ENCODE data around the gene MYH7B. TPM values are rescaled to one million over a fixed set of nuclear protein-coding genes. Genes with fewer than 3 reads are reported as not detected.

Gene MYH7B
- total RNA-seq, 2 experiments from 2014 or later, result 0.50 to 0.61 TPM

- H3K4me3 Mint-ChIP-seq, result no peak overlapping the region
- intact Hi-C loops (cut with micrococcal nuclease), result no loop called here
- ChIA-PET POLR2A (no interaction called here), CTCF (interaction anchor here (0.9 to 1.3 kb wide), 2 partner anchors 91 to 93 kb away, joined by 3 to 6 read pairs; no protein-coding TSS in a partner anchor)
- H3K9me3 Mint-ChIP-seq, result no peaks in the 10 kb centered on the region
- H3K36me3 Mint-ChIP-seq, result no peaks in the 10 kb centered on the region
- DNase-seq, result no peak
- no peaks in the 10 kb centered on the region for H3K4me1 Mint-ChIP-seq (ENCODE audit: low read depth)
- H3K27me3 Mint-ChIP-seq, result no peaks in the 10 kb centered on the region
- H3K27ac Mint-ChIP-seq, result no peak overlapping the region
Observed at GRCh38 chr20:34967421-34967820, 11.8 kb downstream of the MYH7B start.

GRCh38 chr20:34968042-34968775, 12.5 kb downstream of the MYH7B start:
- POLR2A ChIA-PET, result no interaction called here
- H3K9me3 Mint-ChIP-seq, result no peaks in the 10 kb centered on the region
- no peak for DNase-seq
- no peak overlapping the region for H3K27ac Mint-ChIP-seq
- H3K36me3 Mint-ChIP-seq, result no peaks in the 10 kb centered on the region
- no peak overlapping the region for H3K4me3 Mint-ChIP-seq
- no peaks in the 10 kb centered on the region for H3K27me3 Mint-ChIP-seq
- H3K4me1 Mint-ChIP-seq (ENCODE audit: low read depth), result no peaks in the 10 kb centered on the region
- intact Hi-C loops (cut with micrococcal nuclease), result no loop called here
- CTCF ChIA-PET, result interaction anchor here (0.7 to 1.3 kb wide), 3 partner anchors 92 to 94 kb away, joined by 3 to 6 read pairs (median 3); no protein-coding TSS in a partner anchor

- POLR2A ChIA-PET, result no interaction called here
- no peak overlapping the region for H3K4me3 Mint-ChIP-seq
- no peaks in the 10 kb centered on the region for H3K9me3 Mint-ChIP-seq
- no peaks in the 10 kb centered on the region for H3K36me3 Mint-ChIP-seq
- DNase-seq, result no peak
- H3K4me1 Mint-ChIP-seq (ENCODE audit: low read depth), result no peaks in the 10 kb centered on the region
- intact Hi-C loops (cut with micrococcal nuclease), result no loop called here
- no peak overlapping the region for H3K27ac Mint-ChIP-seq
- CTCF ChIA-PET, result no interaction called here
- no peaks in the 10 kb centered on the region for H3K27me3 Mint-ChIP-seq
Observed at GRCh38 chr20:34970193-34970840, 14.6 kb downstream of the MYH7B start.

GRCh38 chr20:34970846-34971560, 15.3 kb downstream of the MYH7B start:
- DNase-seq, result no peak
- ChIA-PET CTCF (no interaction called here), POLR2A (interaction anchor here (0.6 to 0.9 kb wide), 2 partner anchors 15 to 98 kb away, joined by 3 read pairs; partner anchors contain the start of gene GGT7)
- no peak overlapping the region for H3K4me3 Mint-ChIP-seq
- intact Hi-C loops (cut with micrococcal nuclease), result no loop called here
- H3K4me1 Mint-ChIP-seq (ENCODE audit: low read depth), result no peaks in the 10 kb centered on the region
- H3K36me3 Mint-ChIP-seq, result no peaks in the 10 kb centered on the region
- no peaks in the 10 kb centered on the region for H3K9me3 Mint-ChIP-seq
- H3K27me3 Mint-ChIP-seq, result no peaks in the 10 kb centered on the region
- no peak overlapping the region for H3K27ac Mint-ChIP-seq

DNA sequence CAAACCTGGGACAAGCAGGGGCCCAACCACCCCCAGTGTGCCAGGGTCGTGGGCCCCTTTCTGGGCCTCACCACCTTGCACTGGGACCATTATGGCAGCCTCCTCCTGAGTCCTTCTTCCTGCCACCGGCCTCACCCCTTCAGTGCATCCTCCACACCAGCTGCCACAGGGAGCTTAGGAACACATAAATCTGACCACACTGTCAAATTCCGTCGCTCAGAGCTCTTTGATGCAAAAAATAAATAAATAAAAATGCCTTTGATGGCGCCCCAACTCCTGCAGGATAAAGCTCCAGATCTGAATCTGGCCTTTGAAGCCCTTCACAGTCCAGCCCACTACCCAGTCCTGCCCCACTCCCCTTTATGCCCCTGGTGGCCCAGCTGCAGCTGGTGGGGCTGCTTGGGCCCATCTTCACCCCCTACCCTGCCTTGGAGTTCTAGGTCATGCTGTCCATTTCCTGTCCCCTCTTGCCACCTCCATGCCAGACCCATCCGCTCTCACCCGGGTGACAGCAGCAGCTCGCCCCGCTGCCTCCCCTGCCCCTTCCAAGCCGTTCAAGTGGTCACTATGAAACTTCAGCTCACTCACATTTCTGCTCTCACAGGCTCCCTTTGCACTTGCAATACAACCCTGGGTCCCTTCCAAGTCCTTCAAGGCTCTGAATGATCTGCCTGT, 16.0 kb downstream of the MYH7B start:
- POLR2A ChIA-PET, result interaction anchor here (0.6 to 0.9 kb wide), 2 partner anchors 16 to 99 kb away, joined by 3 read pairs; partner anchors contain the start of gene GGT7
- CTCF ChIA-PET, result interaction anchor here (1.2 kb wide), 1 partner anchor 50 kb away, joined by 3 read pairs; no protein-coding TSS in a partner anchor
- Mint-ChIP-seq H3K27me3 (no peaks in the 10 kb centered on the region), H3K27ac (no peak overlapping the region), H3K9me3 (no peaks in the 10 kb centered on the region), H3K4me3 (no peak overlapping the region), H3K4me1 (ENCODE audit: low read depth) (no peaks in the 10 kb centered on the region), H3K36me3 (no peaks in the 10 kb centered on the region)
- intact Hi-C loops (cut with micrococcal nuclease), result no loop called here
- DNase-seq, result no peak

- no peaks in the 10 kb centered on the region for H3K27me3 Mint-ChIP-seq
- no peak overlapping the region for H3K4me3 Mint-ChIP-seq
- no peak overlapping the region for H3K27ac Mint-ChIP-seq
- intact Hi-C loops (cut with micrococcal nuclease), result no loop called here
- H3K36me3 Mint-ChIP-seq, result no peaks in the 10 kb centered on the region
- H3K9me3 Mint-ChIP-seq, result no peaks in the 10 kb centered on the region
- no peak for DNase-seq
- ChIA-PET POLR2A (no interaction called here), CTCF (no interaction called here)
- H3K4me1 Mint-ChIP-seq (ENCODE audit: low read depth), result no peaks in the 10 kb centered on the region
Observed at GRCh38 chr20:34974246-34974645, 18.6 kb downstream of the MYH7B start.

DNA sequence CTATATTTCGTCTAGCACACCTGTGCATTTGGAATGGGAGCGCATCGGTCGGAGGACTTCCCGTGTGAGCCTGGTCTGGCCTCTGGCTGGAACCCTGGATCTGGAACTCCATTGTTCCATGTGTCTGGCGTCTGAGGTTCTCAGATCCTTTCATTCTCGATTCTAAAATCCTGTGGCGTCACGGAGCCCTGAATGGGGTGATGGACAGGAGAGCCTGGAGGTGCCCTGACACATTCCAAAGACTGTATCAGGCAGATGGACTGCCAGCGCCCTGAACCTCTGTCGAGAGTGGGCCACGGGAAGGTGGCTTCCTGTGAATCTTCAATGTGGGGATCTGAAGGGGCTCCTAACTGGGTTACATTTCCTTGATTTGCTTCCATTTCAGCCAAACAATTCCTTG, 20.6 kb downstream of the MYH7B start:
- Mint-ChIP-seq H3K27me3 (no peaks in the 10 kb centered on the region), H3K27ac (no peak overlapping the region), H3K4me3 (no peak overlapping the region), H3K4me1 (ENCODE audit: low read depth) (no peaks in the 10 kb centered on the region), H3K9me3 (no peaks in the 10 kb centered on the region), H3K36me3 (no peaks in the 10 kb centered on the region)
- ChIA-PET POLR2A (no interaction called here), CTCF (no interaction called here)
- DNase-seq, result no peak
- intact Hi-C loops (cut with micrococcal nuclease), result no loop called here

- no peak for DNase-seq
- intact Hi-C loops (cut with micrococcal nuclease), result no loop called here
- Mint-ChIP-seq H3K4me1 (ENCODE audit: low read depth) (no peaks in the 10 kb centered on the region), H3K27me3 (peaks cover 5% of the 10 kb centered on the region), H3K4me3 (no peak overlapping the region), H3K9me3 (no peaks in the 10 kb centered on the region), H3K36me3 (no peaks in the 10 kb centered on the region), H3K27ac (no peak overlapping the region)
- ChIA-PET CTCF (no interaction called here), POLR2A (no interaction called here)
Observed at GRCh38 chr20:34977365-34978091, 21.9 kb downstream of the MYH7B start.

DNA sequence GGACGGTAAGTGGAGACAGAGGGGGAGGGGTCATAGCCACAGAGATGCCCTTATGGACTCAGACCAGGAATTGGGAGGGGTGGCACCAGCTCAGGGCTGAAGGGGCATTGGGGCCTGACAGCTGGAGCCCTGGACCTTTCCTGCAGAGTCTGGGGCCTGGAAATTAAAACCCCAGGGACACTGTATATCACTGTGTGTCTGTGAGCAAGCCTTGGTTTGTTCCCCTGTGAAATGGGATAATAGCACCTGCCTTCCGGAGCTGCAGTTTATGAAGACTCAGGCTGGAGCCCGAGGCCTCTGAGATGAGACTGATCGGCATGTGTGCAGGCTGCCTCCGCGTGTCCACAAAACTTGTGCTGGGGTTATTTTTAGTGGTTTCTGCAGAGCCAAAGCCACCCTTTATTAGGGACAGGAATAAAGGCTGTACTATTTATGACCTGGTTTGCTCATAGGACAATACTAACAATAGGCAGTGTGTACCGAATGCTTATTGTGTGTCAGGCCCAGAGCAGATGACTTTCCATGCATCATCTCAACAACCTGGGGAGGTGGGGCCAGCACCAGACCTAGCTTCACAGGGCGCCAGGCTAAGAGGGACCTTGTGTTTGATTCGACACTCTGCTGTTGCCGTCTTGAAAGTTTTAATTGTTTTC, 22.6 kb downstream of the MYH7B start:
- POLR2A ChIA-PET, result interaction anchor here (0.5 kb wide), 1 partner anchor 32 kb away, joined by 3 read pairs; no protein-coding TSS in a partner anchor
- H3K27me3 Mint-ChIP-seq, result peaks cover 9% of the 10 kb centered on the region
- DNase-seq, result no peak
- no peaks in the 10 kb centered on the region for H3K36me3 Mint-ChIP-seq
- no peak overlapping the region for H3K4me3 Mint-ChIP-seq
- intact Hi-C loops (cut with micrococcal nuclease), result no loop called here
- H3K9me3 Mint-ChIP-seq, result no peaks in the 10 kb centered on the region
- CTCF ChIA-PET, result no interaction called here
- H3K4me1 Mint-ChIP-seq (ENCODE audit: low read depth), result no peaks in the 10 kb centered on the region
- no peak overlapping the region for H3K27ac Mint-ChIP-seq

DNA sequence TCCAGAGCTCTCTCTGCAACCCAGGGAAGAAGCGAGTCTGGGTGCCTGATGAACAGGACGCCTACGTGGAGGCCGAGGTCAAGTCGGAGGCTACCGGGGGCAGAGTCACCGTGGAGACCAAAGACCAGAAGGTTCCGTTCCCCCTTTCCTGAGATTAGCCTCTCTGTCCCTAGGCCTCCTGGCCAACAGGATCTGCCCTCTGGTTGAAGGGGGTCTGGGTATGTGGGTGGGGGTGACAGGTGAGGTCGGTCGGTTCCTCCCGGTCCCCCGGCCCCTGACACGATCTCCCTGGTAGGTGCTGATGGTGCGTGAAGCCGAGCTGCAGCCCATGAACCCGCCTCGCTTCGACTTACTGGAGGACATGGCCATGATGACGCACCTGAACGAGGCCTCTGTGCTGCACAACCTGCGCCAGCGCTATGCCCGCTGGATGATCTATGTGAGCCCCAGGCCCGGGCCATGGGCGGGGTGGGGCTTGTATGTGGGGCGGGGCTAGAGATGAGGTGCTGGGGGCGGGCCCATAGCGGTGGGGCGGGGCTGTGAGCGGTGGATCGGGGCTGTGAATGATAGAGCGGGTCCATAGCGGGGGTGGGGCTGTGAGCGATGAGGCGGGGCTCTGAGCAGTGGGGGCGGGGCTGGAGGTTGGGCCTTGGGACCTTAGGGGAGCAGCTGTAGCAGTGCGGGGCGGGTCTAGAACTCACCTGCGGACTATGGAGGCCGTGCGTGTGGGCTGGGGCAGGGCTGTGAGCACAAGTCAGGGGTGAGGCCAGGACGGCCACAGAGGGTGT, 23.9 kb downstream of the MYH7B start:
- Mint-ChIP-seq H3K4me1 (ENCODE audit: low read depth) (no peaks in the 10 kb centered on the region), H3K36me3 (no peaks in the 10 kb centered on the region), H3K9me3 (no peaks in the 10 kb centered on the region), H3K27ac (no peak overlapping the region), H3K27me3 (peaks cover 15% of the 10 kb centered on the region), H3K4me3 (no peak overlapping the region)
- ChIA-PET POLR2A (no interaction called here), CTCF (no interaction called here)
- intact Hi-C loops (cut with micrococcal nuclease), result no loop called here
- peak; percentile 20 for DNase-seq

Measured in activated CD4-positive, alpha-beta memory T cell treated with anti-CD3 and anti-CD28 coated beads for 36 hours (primary cell).